HG03135 (cell line): ENCODE data around the gene SIGLEC11.
"Not testable (repeated sequence)": the region's sequence is repeated elsewhere in the genome, so short reads cannot be mapped to it uniquely, and the experiment has no call there.

Experiments
- ATAC-seq: cut with Tn5 transposase; IDR thresholded peaks from one replicate; pipeline ENCODE4 v1.9.1; 2021; ENCODE audit warnings: mild to moderate bottlenecking, moderate library complexity; ENCODE audit not compliant: unreplicated experiment

Gene SIGLEC11

GRCh38 chr19:49960980-49961379 lies at the start of gene SIGLEC11:
TSS of gene SIGLEC11 (minus strand) at chr19:49961172. CDS start at chr19:49961081, 91 bp downstream.
- not testable (repeated sequence) for ATAC-seq

GRCh38 chr19:50008532-50008931 lies 47.6 kb upstream of the SIGLEC11 start:
- ATAC-seq = no peak

- ATAC-seq = no peak
Observed at GRCh38 chr19:50007947-50008346, 47.0 kb upstream of the SIGLEC11 start.

GRCh38 chr19:50007170-50007569 lies 46.2 kb upstream of the SIGLEC11 start:
- no peak for ATAC-seq

GRCh38 chr19:50005428-50005827 lies 44.5 kb upstream of the SIGLEC11 start:
- no peak for ATAC-seq

- no peak for ATAC-seq
Observed at GRCh38 chr19:50003810-50004419, 42.9 kb upstream of the SIGLEC11 start.

GRCh38 chr19:50003254-50003788 lies 42.3 kb upstream of the SIGLEC11 start:
- no peak for ATAC-seq

- ATAC-seq = no peak
Observed at GRCh38 chr19:50002386-50002960, 41.5 kb upstream of the SIGLEC11 start.

- ATAC-seq = no peak
Observed at GRCh38 chr19:50001775-50002174, 40.8 kb upstream of the SIGLEC11 start.

GRCh38 chr19:50000841-50001557 lies 40.0 kb upstream of the SIGLEC11 start:
- ATAC-seq = no peak

GRCh38 chr19:50000038-50000840 lies 39.3 kb upstream of the SIGLEC11 start:
- ATAC-seq = no peak

- ATAC-seq = no peak
Observed at GRCh38 chr19:49999371-50000010, 38.5 kb upstream of the SIGLEC11 start.

- ATAC-seq = no peak
Observed at GRCh38 chr19:49997709-49998108, 36.7 kb upstream of the SIGLEC11 start.

GRCh38 chr19:49988433-49988832 lies 27.5 kb upstream of the SIGLEC11 start:
- no peak for ATAC-seq

- ATAC-seq = no peak
Observed at GRCh38 chr19:49988007-49988406, 27.0 kb upstream of the SIGLEC11 start.

- no peak for ATAC-seq
Observed at GRCh38 chr19:49987159-49987698, 26.3 kb upstream of the SIGLEC11 start.

GRCh38 chr19:49986354-49986753 lies 25.4 kb upstream of the SIGLEC11 start:
- no peak for ATAC-seq

- ATAC-seq = no peak
Observed at GRCh38 chr19:49985871-49986270, 24.9 kb upstream of the SIGLEC11 start.

- ATAC-seq = no peak
Observed at GRCh38 chr19:49984491-49984890, 23.5 kb upstream of the SIGLEC11 start.

GRCh38 chr19:49983645-49984229 lies 22.8 kb upstream of the SIGLEC11 start:
- ATAC-seq = no peak
